HepG2 (cell line): ENCODE measurements around the gene ARHGAP45. TPM values are rescaled to one million over a fixed set of nuclear protein-coding genes. Genes with fewer than 3 reads are reported as not detected.

Experiments
- ASH2L ChIP-seq: fragments of 300-600, 200-600 bp; sonication (generic); IDR thresholded peaks from 2 replicates; pipeline ENCODE4 v1.7.0; 2017; ENCODE audit warnings: low read depth, mild to moderate bottlenecking, moderate library complexity, mixed read lengths, low read length; ENCODE audit not compliant: insufficient read length
- ISL2 ChIP-seq: sonication (generic); formaldehyde crosslinking; IDR thresholded peaks from 2 replicates; pipeline ENCODE4 v1.5.0; 2020; ENCODE audit warnings: missing genetic modification reagents
- KLF6 ChIP-seq: IDR thresholded peaks from 2 replicates; pipeline ENCODE4 v1.8.0; 2016; ENCODE audit warnings: missing biosample characterization, missing genetic modification reagents
- KMT2A ChIP-seq: sonication (generic); formaldehyde crosslinking; IDR thresholded peaks from 2 replicates; pipeline ENCODE4 v1.4.0; 2020; ENCODE audit warnings: missing genetic modification reagents
- MBNL3 ChIP-seq: fragments of 250-450 bp; sonication (Bioruptor Pico); conservative IDR thresholded peaks from 2 replicates; pipeline ENCODE4 v1.8.0; 2022; ENCODE audit warnings: mild to moderate bottlenecking, inconsistent platforms
- MIER3 ChIP-seq: IDR thresholded peaks from 2 replicates; pipeline ENCODE4 v1.6.1; 2016; ENCODE audit warnings: missing compliant biosample characterization, borderline replicate concordance
- PHF21A ChIP-seq: sonication (generic); formaldehyde crosslinking; IDR thresholded peaks from 2 replicates; pipeline ENCODE4 v1.5.0; 2020; ENCODE audit warnings: mild to moderate bottlenecking, missing genetic modification reagents
- RBFOX2 ChIP-seq: fragments of 200-400 bp; formaldehyde crosslinking; IDR thresholded peaks from 2 replicates; pipeline ENCODE4 v1.6.1; 2017; ENCODE audit warnings: low read depth, mild to moderate bottlenecking, low read length
- RXRA ChIP-seq: sonication (generic); formaldehyde crosslinking; IDR thresholded peaks from 2 replicates; pipeline ENCODE4 v1.5.1; 2020; ENCODE audit warnings: missing genetic modification reagents
- ZNF274 ChIP-seq: sonication (generic); formaldehyde crosslinking; IDR thresholded peaks from 2 replicates; pipeline ENCODE4 v1.5.1; 2020; ENCODE audit warnings: mild to moderate bottlenecking, missing genetic modification reagents
- ZNF296 ChIP-seq: sonication (generic); formaldehyde crosslinking; conservative IDR thresholded peaks from 2 replicates; pipeline ENCODE4 v1.5.0; 2020; ENCODE audit warnings: mild to moderate bottlenecking, missing genetic modification reagents
- ZNF773 ChIP-seq: sonication (generic); formaldehyde crosslinking; IDR thresholded peaks from 2 replicates; pipeline ENCODE4 v1.4.0; 2020; ENCODE audit warnings: missing genetic modification reagents, borderline replicate concordance
- ZNF800 ChIP-seq: sonication (generic); formaldehyde crosslinking; IDR thresholded peaks from 2 replicates; pipeline ENCODE4 v1.4.0; 2020; ENCODE audit warnings: missing genetic modification reagents
- ZSCAN9 ChIP-seq: IDR thresholded peaks from 2 replicates; pipeline ENCODE4 v1.6.1; 2016; ENCODE audit warnings: borderline replicate concordance
- polyA plus RNA-seq, 8 experiments: library from polyadenylated mRNA; depleted of rRNA in 3 of 8; stranded (reverse) in 7 of 8; unstranded in 1 of 8; fragments of >200 nt; fragmentation: Illumina TruSeq in 4 of 8; extraction: Trizol in 4 of 8; gene quantifications; 2 replicates each; pipeline versions ENCODE4 v1.2.1 to v1.2.3, GENCODE V29; 2011 to 2016; ENCODE audit warnings: low read depth in 4 of 8, missing spikeins in 1 of 8, mixed read lengths in 1 of 8; ENCODE audit not compliant: insufficient read depth in 1 of 8
- total RNA-seq, 5 experiments: library from RNA; depleted of rRNA; stranded (reverse); fragments of >200 nt; fragmentation: Illumina TruSeq; extraction: Trizol; gene quantifications; 2 replicates each; pipeline ENCODE4 v1.2.3, GENCODE V29; 2016; ENCODE audit warnings: low read depth in 1 of 5
- TF ChIP-seq, protein P1 (sequence below): sonication (generic); formaldehyde crosslinking; IDR thresholded peaks from 2 replicates; pipeline ENCODE4 v1.4.0; 2020; ENCODE audit warnings: low read depth, mild to moderate bottlenecking, missing genetic modification reagents
- TF ChIP-seq, protein P2 (sequence below): IDR thresholded peaks from 2 replicates; pipeline ENCODE4 v1.6.1; 2016
- TF ChIP-seq, protein P3 (sequence below): sonication (generic); formaldehyde crosslinking; conservative IDR thresholded peaks from 2 replicates; pipeline ENCODE4 v1.4.0; 2020; ENCODE audit warnings: missing genetic modification reagents
- TF ChIP-seq, protein P4 (sequence below): sonication (generic); formaldehyde crosslinking; IDR thresholded peaks from 2 replicates; pipeline ENCODE4 v1.9.0; 2022; ENCODE audit warnings: missing genetic modification reagents, mild to moderate bottlenecking, borderline replicate concordance

ARHGAP45 gene
- total and polyA plus RNA-seq, 2 of the 13 experiments (the other 11 are each of a cell fraction or from before 2014, with no cell fraction given): 0.84 to 32.0 TPM

DNA sequence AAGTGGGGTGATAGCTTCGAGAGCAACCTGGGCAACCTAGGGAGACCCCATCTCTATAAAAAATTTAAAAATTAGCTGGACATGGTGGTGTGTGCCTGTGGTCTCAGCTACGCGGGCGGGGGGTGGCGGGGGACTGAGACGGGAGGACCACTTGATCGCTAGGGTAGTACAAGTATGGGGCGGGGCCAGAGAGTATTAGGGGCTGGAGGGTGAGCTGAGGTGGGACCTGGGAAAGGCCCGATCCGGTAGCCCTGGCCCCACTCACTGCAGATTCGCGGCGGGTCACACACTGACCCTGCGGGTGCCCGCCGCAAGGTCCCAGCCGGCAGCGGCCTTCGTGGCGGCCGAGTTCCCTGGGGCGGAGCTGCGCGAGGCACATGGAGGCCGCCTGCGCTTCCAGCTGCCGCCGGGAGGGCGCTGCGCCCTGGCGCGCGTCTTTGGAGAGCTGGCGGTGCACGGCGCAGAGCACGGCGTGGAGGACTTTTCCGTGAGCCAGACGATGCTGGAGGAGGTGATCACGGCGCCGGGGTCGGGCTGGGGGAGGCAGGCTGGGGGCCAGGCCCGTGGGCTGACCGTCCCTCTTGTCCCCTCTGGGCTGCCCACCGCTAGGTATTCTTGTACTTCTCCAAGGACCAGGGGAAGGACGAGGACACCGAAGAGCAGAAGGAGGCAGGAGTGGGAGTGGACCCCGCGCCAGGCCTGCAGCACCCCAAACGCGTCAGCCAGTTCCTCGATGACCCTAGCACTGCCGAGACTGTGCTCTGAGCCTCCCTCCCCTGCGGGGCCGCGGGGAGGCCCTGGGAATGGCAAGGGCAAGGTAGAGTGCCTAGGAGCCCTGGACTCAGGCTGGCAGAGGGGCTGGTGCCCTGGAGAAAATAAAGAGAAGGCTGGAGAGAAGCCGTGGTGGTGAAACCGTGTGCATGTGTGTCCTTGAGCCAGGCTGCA, 2.0 kb upstream of the ARHGAP45 start (continued):
- TF ChIP-seq ZNF274 (peak; percentile 41; the same call in 1 of the 2 replicates), ZSCAN9 (CRISPR knock-in tag) (0 out of 2 replicates have a peak, but pooled peaks have one; percentile 38), ZNF773 (CRISPR knock-in tag) (peak; percentile 77; the same call in 1 of the 2 replicates), ZNF800 (peak; percentile 100), ASH2L (no peak), ISL2 (CRISPR knock-in tag) (0 out of 2 replicates have a peak, but pooled peaks have one; percentile 33), MBNL3 (no peak), ZNF296 (CRISPR knock-in tag) (no peak), RXRA (CRISPR knock-in tag) (peak; percentile 23), RBFOX2 (0 out of 2 replicates have a peak, but pooled peaks have one; percentile 55), KMT2A (CRISPR knock-in tag) (peak; percentile 53), PHF21A (CRISPR knock-in tag) (no peak), KLF6 (CRISPR knock-in tag) (0 out of 2 replicates have a peak, but pooled peaks have one; percentile 38), MIER3 (CRISPR knock-in tag) (peak; percentile 14; the same call in 1 of the 2 replicates)
- TF ChIP-seq, protein P1, sequence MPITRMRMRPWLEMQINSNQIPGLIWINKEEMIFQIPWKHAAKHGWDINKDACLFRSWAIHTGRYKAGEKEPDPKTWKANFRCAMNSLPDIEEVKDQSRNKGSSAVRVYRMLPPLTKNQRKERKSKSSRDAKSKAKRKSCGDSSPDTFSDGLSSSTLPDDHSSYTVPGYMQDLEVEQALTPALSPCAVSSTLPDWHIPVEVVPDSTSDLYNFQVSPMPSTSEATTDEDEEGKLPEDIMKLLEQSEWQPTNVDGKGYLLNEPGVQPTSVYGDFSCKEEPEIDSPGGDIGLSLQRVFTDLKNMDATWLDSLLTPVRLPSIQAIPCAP (CRISPR knock-in tag): 0 out of 2 replicates have a peak, but pooled peaks have one; percentile 30
- TF ChIP-seq, protein P2, sequence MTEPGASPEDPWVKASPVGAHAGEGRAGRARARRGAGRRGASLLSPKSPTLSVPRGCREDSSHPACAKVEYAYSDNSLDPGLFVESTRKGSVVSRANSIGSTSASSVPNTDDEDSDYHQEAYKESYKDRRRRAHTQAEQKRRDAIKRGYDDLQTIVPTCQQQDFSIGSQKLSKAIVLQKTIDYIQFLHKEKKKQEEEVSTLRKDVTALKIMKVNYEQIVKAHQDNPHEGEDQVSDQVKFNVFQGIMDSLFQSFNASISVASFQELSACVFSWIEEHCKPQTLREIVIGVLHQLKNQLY (CRISPR knock-in tag): 0 out of 2 replicates have a peak, but pooled peaks have one; percentile 18
- TF ChIP-seq, protein P3, sequence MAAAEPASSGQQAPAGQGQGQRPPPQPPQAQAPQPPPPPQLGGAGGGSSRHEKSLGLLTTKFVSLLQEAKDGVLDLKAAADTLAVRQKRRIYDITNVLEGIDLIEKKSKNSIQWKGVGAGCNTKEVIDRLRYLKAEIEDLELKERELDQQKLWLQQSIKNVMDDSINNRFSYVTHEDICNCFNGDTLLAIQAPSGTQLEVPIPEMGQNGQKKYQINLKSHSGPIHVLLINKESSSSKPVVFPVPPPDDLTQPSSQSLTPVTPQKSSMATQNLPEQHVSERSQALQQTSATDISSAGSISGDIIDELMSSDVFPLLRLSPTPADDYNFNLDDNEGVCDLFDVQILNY: no peak
- TF ChIP-seq, protein P4, sequence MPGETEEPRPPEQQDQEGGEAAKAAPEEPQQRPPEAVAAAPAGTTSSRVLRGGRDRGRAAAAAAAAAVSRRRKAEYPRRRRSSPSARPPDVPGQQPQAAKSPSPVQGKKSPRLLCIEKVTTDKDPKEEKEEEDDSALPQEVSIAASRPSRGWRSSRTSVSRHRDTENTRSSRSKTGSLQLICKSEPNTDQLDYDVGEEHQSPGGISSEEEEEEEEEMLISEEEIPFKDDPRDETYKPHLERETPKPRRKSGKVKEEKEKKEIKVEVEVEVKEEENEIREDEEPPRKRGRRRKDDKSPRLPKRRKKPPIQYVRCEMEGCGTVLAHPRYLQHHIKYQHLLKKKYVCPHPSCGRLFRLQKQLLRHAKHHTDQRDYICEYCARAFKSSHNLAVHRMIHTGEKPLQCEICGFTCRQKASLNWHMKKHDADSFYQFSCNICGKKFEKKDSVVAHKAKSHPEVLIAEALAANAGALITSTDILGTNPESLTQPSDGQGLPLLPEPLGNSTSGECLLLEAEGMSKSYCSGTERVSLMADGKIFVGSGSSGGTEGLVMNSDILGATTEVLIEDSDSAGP: 0 out of 2 replicates have a peak, but pooled peaks have one; percentile 12
